ENCODE results near the gene AXIN1.

DNA sequence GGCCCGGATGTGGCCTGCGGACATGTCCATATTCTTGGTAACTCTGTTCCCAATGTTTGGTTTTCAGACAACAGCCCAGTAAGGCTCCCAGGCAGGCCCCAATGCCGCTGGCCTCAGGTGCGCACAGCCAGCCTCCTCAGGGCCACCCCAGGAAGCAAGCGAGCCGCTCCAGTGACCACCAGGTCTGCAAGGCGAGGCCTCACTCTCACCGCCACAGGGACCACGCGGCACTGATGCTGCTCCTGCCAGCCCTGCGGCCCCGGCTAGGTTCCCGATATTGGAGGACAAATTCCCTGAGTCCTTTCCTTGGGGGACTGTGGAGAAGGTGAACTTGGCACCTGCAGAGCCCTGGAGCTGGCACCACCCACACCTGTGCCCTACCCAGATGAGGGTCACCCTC lies 50.6 kb downstream of the AXIN1 start:
- TF ChIP-seq, protein P1, sequence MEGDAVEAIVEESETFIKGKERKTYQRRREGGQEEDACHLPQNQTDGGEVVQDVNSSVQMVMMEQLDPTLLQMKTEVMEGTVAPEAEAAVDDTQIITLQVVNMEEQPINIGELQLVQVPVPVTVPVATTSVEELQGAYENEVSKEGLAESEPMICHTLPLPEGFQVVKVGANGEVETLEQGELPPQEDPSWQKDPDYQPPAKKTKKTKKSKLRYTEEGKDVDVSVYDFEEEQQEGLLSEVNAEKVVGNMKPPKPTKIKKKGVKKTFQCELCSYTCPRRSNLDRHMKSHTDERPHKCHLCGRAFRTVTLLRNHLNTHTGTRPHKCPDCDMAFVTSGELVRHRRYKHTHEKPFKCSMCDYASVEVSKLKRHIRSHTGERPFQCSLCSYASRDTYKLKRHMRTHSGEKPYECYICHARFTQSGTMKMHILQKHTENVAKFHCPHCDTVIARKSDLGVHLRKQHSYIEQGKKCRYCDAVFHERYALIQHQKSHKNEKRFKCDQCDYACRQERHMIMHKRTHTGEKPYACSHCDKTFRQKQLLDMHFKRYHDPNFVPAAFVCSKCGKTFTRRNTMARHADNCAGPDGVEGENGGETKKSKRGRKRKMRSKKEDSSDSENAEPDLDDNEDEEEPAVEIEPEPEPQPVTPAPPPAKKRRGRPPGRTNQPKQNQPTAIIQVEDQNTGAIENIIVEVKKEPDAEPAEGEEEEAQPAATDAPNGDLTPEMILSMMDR (conservative IDR thresholded peaks at IDR 0.05): no peak
- TF ChIP-seq EZH2 (IDR thresholded peaks at IDR 0.05; ENCODE audit: low read depth): no peak

Measured in PC-9 (cell line).